Activated B cell treated with CpG ODN at 0.5 μM for 24 hours (primary cell): Measurements from ENCODE around the gene SEZ6L. TPM values are rescaled to one million over a fixed set of nuclear protein-coding genes. Genes with fewer than 3 reads are reported as not detected.

Experiments used
- ATAC-seq: fragments of 200-7000 bp; cut with Tn5 transposase; one replicate; pipeline ENCODE4 v1.10.0; 2021; ENCODE audit warnings: low read depth, mild to moderate bottlenecking, moderate library complexity
- CTCF ChIA-PET: fragments of 350-600 bp; sonication (Branson Sonifier 250); formaldehyde crosslinking; loops from one replicate; lab custom pipeline; 2021; ENCODE audit warnings: antibody characterized with exemption; lab: Charles Lee
- POLR2A ChIA-PET: fragments of 350-600 bp; sonication (Branson Sonifier 250); formaldehyde crosslinking; loops from one replicate; lab custom pipeline; 2021; ENCODE audit warnings: antibody characterized with exemption; lab: Charles Lee
- DNase-seq: peaks from one replicate; pipeline ENCODE4 v3.0.0; 2022
- H3K27ac Mint-ChIP-seq: one replicate; pipeline ENCODE4 v1.8.0; 2020; ENCODE audit warnings: mixed read lengths
- H3K27me3 Mint-ChIP-seq: one replicate; pipeline ENCODE4 v1.8.0; 2021; ENCODE audit warnings: mixed read lengths
- H3K36me3 Mint-ChIP-seq: one replicate; pipeline ENCODE4 v1.8.0; 2021; ENCODE audit warnings: low read depth, mixed read lengths
- H3K4me1 Mint-ChIP-seq: one replicate; pipeline ENCODE4 v1.8.0; 2021; ENCODE audit warnings: mixed read lengths
- H3K4me3 Mint-ChIP-seq: one replicate; pipeline ENCODE4 v1.8.0; 2020; ENCODE audit warnings: mild to moderate bottlenecking, mixed read lengths
- H3K9me3 Mint-ChIP-seq: one replicate; pipeline ENCODE4 v1.8.0; 2020; ENCODE audit warnings: mixed read lengths
- intact Hi-C: fragments of 100-400 bp; cut with micrococcal nuclease; formaldehyde crosslinking; loops from one replicate; pipeline ENCODE4 v1.15.1; 2024
- total RNA-seq: library from RNA; stranded (reverse); gene quantifications from 2 replicates; pipeline ENCODE4 v1.2.3, GENCODE V29; 2022
- TF ChIP-seq, protein P1 (sequence below): fragments of 200-600 bp; IDR thresholded peaks from one replicate; pipeline ENCODE4 v1.8.0; 2022; ENCODE audit warnings: antibody characterized with exemption, mild to moderate bottlenecking

The SEZ6L gene
- total RNA-seq, 1 donor from 2014 or later, result not detected

DNA sequence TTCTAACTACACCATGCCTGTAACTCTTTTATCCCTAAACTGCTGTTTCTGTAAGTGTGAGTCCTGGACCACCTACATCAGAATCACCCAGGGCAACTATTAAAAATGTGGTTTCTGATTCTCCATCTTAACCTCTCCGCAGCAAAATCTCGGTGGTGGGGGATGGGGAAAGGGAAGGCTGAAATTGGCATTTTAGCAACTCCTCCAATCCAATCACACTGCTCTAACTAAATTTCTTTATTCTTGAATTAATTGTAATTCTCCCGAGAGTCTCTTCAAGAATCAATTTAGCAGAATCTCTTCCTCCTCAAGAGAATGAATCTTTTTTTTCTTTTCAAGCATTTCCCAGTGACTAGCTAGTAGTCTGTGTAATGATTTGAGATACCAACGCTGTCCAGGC lies 36.2 kb downstream of the SEZ6L start:
- DNase-seq, result no peak
- H3K4me3 Mint-ChIP-seq, result no peak overlapping the region
- intact Hi-C loops, result no loop called here
- ChIA-PET POLR2A (no interaction called here), CTCF (no interaction called here)
- peaks cover 7% of the 10 kb centered on the region for H3K9me3 Mint-ChIP-seq
- TF ChIP-seq, protein P1, sequence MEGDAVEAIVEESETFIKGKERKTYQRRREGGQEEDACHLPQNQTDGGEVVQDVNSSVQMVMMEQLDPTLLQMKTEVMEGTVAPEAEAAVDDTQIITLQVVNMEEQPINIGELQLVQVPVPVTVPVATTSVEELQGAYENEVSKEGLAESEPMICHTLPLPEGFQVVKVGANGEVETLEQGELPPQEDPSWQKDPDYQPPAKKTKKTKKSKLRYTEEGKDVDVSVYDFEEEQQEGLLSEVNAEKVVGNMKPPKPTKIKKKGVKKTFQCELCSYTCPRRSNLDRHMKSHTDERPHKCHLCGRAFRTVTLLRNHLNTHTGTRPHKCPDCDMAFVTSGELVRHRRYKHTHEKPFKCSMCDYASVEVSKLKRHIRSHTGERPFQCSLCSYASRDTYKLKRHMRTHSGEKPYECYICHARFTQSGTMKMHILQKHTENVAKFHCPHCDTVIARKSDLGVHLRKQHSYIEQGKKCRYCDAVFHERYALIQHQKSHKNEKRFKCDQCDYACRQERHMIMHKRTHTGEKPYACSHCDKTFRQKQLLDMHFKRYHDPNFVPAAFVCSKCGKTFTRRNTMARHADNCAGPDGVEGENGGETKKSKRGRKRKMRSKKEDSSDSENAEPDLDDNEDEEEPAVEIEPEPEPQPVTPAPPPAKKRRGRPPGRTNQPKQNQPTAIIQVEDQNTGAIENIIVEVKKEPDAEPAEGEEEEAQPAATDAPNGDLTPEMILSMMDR, result no peak
- H3K27me3 Mint-ChIP-seq, result peaks cover 10% of the 10 kb centered on the region
- H3K4me1 Mint-ChIP-seq, result no peaks in the 10 kb centered on the region
- ATAC-seq, result no peak
- no peak overlapping the region for H3K27ac Mint-ChIP-seq
- no peaks in the 10 kb centered on the region for H3K36me3 Mint-ChIP-seq

DNA sequence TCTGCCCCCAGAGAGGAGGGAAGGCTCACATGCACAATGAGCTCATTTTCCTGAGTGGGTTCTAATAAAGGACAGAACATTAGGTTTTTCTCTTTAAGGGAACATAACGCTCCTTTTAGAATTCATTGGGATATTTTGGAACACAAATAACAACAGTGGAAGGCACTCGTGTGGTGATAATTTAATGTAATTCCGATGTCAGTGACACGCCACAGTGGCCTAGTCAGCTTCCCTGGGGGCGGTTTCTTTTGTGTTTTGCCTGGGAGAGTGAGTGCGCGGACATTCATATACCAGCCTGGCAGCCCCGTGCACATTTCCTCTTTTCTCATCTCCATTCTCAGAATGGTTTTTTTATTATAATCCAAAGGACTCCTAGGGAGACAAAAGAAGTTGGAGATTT lies 41.1 kb downstream of the SEZ6L start:
- Mint-ChIP-seq H3K27ac (no peak overlapping the region), H3K9me3 (peaks cover 7% of the 10 kb centered on the region), H3K4me3 (no peak overlapping the region), H3K27me3 (peaks cover 10% of the 10 kb centered on the region), H3K4me1 (no peaks in the 10 kb centered on the region), H3K36me3 (no peaks in the 10 kb centered on the region)
- ATAC-seq, result no peak
- CTCF ChIA-PET, result no interaction called here
- intact Hi-C loops, result no loop called here
- TF ChIP-seq, protein P1, result no peak
- POLR2A ChIA-PET, result no interaction called here
- DNase-seq, result no peak

DNA sequence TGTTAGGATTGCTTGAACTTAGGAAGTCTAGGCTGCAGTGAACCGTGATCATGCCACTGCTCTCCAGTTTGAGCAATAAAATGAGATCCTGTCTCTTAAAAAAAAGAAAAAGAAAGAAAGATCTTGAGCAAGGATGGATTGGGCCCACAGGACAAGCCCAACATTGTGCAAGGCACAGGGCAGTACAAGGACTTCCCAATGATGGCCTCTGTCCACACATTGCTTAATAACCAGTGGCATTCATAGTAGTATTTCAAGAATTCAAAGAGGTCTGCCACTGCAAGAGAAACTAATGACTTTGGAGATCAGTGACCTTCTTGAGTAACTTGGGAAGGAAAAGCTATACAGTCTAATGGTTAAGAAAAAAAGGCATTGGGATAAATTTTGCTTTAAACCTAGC lies 44.6 kb downstream of the SEZ6L start:
- intact Hi-C loops, result no loop called here

DNA sequence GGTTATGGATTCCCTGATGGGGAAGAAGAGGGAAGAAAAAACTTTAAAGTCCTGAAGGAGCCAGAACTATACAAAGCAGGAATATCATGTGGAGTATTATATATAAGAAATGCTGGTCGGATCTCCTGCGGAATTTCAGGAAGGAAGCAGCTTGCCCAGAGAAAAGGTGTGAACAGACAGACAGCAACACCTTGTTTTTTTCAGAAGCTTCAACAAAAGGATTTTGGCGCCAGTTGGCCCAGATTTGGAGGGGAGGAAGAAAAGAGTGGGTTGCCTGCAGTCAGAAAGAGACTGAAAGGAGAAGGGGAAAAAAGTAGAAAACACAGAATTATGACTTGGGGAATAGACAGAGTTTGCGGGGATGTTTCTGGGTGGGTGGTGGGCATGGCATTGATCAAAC lies 45.2 kb downstream of the SEZ6L start:
- no peaks in the 10 kb centered on the region for H3K4me1 Mint-ChIP-seq
- TF ChIP-seq, protein P1, result no peak
- CTCF ChIA-PET, result no interaction called here
- no peaks in the 10 kb centered on the region for H3K36me3 Mint-ChIP-seq
- intact Hi-C loops, result no loop called here
- H3K9me3 Mint-ChIP-seq, result peaks cover 3% of the 10 kb centered on the region
- H3K4me3 Mint-ChIP-seq, result no peak overlapping the region
- POLR2A ChIA-PET, result no interaction called here
- peaks cover 10% of the 10 kb centered on the region for H3K27me3 Mint-ChIP-seq
- H3K27ac Mint-ChIP-seq, result no peak overlapping the region
- ATAC-seq, result no peak
- no peak for DNase-seq

More for the DNA sequence above, 44.6 kb downstream of the SEZ6L start:
- ATAC-seq (no peak), DNase-seq (no peak)
- ChIA-PET CTCF (no interaction called here), POLR2A (no interaction called here)
- Mint-ChIP-seq H3K9me3 (peaks cover 7% of the 10 kb centered on the region), H3K36me3 (no peaks in the 10 kb centered on the region), H3K27me3 (peaks cover 10% of the 10 kb centered on the region), H3K4me3 (no peak overlapping the region), H3K4me1 (no peaks in the 10 kb centered on the region), H3K27ac (no peak overlapping the region)
- TF ChIP-seq, protein P1, result no peak

DNA sequence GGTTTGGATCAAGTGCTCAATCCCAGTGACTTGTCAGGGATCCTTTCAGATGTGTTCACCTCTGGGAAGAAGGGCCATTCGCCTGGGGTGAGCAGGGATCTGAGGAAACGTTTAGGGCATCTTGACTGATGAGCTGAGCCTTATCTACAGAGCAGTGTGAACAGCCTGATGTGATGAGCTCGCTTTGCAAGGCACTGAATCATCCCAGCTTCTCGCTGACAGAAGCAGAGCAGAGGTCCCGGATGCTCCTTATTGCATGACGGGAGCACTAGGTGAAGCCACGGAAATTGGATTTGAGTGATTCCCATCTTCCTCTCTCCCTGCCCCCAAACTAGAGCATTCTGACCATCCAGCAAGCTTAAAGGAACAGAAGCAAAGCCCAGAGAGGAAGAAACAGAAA lies 46.5 kb downstream of the SEZ6L start:
- Mint-ChIP-seq H3K27ac (no peak overlapping the region), H3K36me3 (no peaks in the 10 kb centered on the region), H3K27me3 (peaks cover 12% of the 10 kb centered on the region), H3K4me3 (no peak overlapping the region), H3K9me3 (no peaks in the 10 kb centered on the region), H3K4me1 (no peaks in the 10 kb centered on the region)
- TF ChIP-seq, protein P1, result no peak
- ChIA-PET POLR2A (no interaction called here), CTCF (no interaction called here)
- DNase-seq (no peak), ATAC-seq (no peak)
- intact Hi-C loops, result no loop called here
